K562 (cell line): ENCODE data around the gene MYO3B. TPM values are rescaled to one million over a fixed set of nuclear protein-coding genes. Genes with fewer than 3 reads are reported as not detected.
A peak's percentile ranks its signal among the peaks of the same experiment; 100 is the strongest.

Experiments used
- DIDO1 ChIP-seq: fragments of 450-650 bp; IDR thresholded peaks from 2 replicates; pipeline ENCODE4 v1.6.1; 2016; ENCODE audit warnings: low read depth, missing biosample characterization, missing genetic modification characterization
- FOSL1 ChIP-seq: fragments of 200-800 bp; sonication (Bioruptor generic); conservative IDR thresholded peaks from 2 replicates; pipeline ENCODE4 v1.6.1; 2016; ENCODE audit warnings: missing genetic modification characterization, missing compliant biosample characterization
- HDAC8 ChIP-seq: fragments of 450-650 bp; IDR thresholded peaks from 2 replicates; pipeline ENCODE4 v1.6.1; 2016; ENCODE audit warnings: mild to moderate bottlenecking, missing genetic modification characterization, moderate library complexity, missing compliant biosample characterization
- MNT ChIP-seq, 2 experiments: fragments of 450-650 bp; conservative IDR thresholded peaks; 2 replicates each; pipeline ENCODE4 v1.6.1; 2017; ENCODE audit warnings: mild to moderate bottlenecking in 2 of 2, moderate library complexity in 2 of 2
- PBX2 ChIP-seq, 2 experiments: IDR thresholded peaks in 1 of 2; conservative IDR thresholded peaks in 1 of 2; 2 replicates each; pipeline ENCODE4 v1.6.1; 2016; ENCODE audit warnings: low read depth in 2 of 2, mild to moderate bottlenecking in 1 of 2, missing compliant biosample characterization in 1 of 2, missing genetic modification characterization in 1 of 2, moderate library complexity in 1 of 2
- POLR2G ChIP-seq: fragments of 200-400 bp; formaldehyde crosslinking; IDR thresholded peaks from 2 replicates; pipeline ENCODE4 v1.6.1; 2017; ENCODE audit warnings: low read depth, mild to moderate bottlenecking, antibody characterized with exemption, low read length, moderate library complexity
- RCOR1 ChIP-seq, 2 experiments: IDR thresholded peaks; 2 replicates each; pipeline ENCODE4 v1.6.1; 2012; ENCODE audit warnings: low read depth in 2 of 2, low read length in 2 of 2, borderline replicate concordance in 1 of 2, improper control_type of control experiment in 1 of 2
- SMAD1 ChIP-seq: fragments of 150-350 bp; IDR thresholded peaks from 2 replicates; pipeline ENCODE4 v1.6.1; 2014; ENCODE audit warnings: low read length, low read depth; ENCODE audit not compliant: partially characterized antibody
- SRF ChIP-seq, 2 experiments: fragments of 250-450, 450-650 bp in 1 of 2; sonication (Bioruptor Pico) in 1 of 2; sonication (generic) in 1 of 2; formaldehyde crosslinking; IDR thresholded peaks; 2 replicates each; pipeline versions ENCODE4 v1.5.0 to v1.5.1; 2020 to 2022; ENCODE audit warnings: mild to moderate bottlenecking in 1 of 2, missing genetic modification reagents in 1 of 2
- TAF7 ChIP-seq: fragments of 450-650 bp; IDR thresholded peaks from 2 replicates; pipeline ENCODE4 v1.6.1; 2016; ENCODE audit warnings: missing genetic modification characterization, missing compliant biosample characterization
- TEAD4 ChIP-seq, 2 experiments: sonication (generic) in 1 of 2; formaldehyde crosslinking in 1 of 2; IDR thresholded peaks; 2 replicates each; pipeline versions ENCODE4 v1.6.1 to v1.8.0; 2012 to 2022; ENCODE audit warnings: borderline replicate concordance in 1 of 2, inconsistent platforms in 1 of 2, low read length in 1 of 2, mild to moderate bottlenecking in 1 of 2, missing genetic modification reagents in 1 of 2
- TFAM ChIP-seq: fragments of 250-450 bp; sonication (Bioruptor Pico); conservative IDR thresholded peaks from 2 replicates; pipeline ENCODE4 v1.5.0; 2021; ENCODE audit warnings: mild to moderate bottlenecking, moderate library complexity
- ZFP36 ChIP-seq: fragments of 150-350 bp; IDR thresholded peaks from 2 replicates; pipeline ENCODE4 v1.6.1; 2018; ENCODE audit warnings: low read length, low read depth; ENCODE audit not compliant: partially characterized antibody
- ZNF609 ChIP-seq: sonication (generic); formaldehyde crosslinking; IDR thresholded peaks from 2 replicates; pipeline ENCODE4 v1.8.1; 2023; ENCODE audit warnings: missing genetic modification reagents, mild to moderate bottlenecking, borderline replicate concordance
- ZNF644 ChIP-seq: fragments of 200-800 bp; sonication (Bioruptor generic); IDR thresholded peaks from 2 replicates; pipeline ENCODE4 v1.6.1; 2016; ENCODE audit warnings: low read depth, missing genetic modification characterization, missing compliant biosample characterization
- ZNF695 ChIP-seq: fragments of 450-650 bp; formaldehyde crosslinking; IDR thresholded peaks from 2 replicates; pipeline ENCODE4 v1.4.0; 2020; ENCODE audit warnings: mild to moderate bottlenecking, moderate library complexity
- polyA plus RNA-seq, 8 experiments: library from polyadenylated mRNA; depleted of rRNA in 4 of 8; stranded (reverse) in 5 of 8; unstranded in 3 of 8; fragments of >200 nt; fragmentation: Nextera tagmentation in 2 of 8; fragmentation: Illumina TruSeq in 1 of 8; extraction: Ambion mirVana in 2 of 8; extraction: Trizol in 1 of 8; gene quantifications; 2 replicates each; pipeline versions ENCODE4 v1.2.1 to v1.2.3, GENCODE V29; 2011 to 2014; ENCODE audit warnings: inconsistent platforms in 1 of 8, missing spikeins in 1 of 8
- total RNA-seq, 7 experiments: library from RNA; depleted of rRNA in 6 of 7; stranded (reverse); fragments of >200 nt in 6 of 7; fragmentation: Illumina TruSeq in 2 of 7; extraction: Trizol in 2 of 7; gene quantifications; 2 replicates each; pipeline versions ENCODE4 v1.2.1 to v1.2.3, GENCODE V29; 2011 to 2021; ENCODE audit warnings: low replicate concordance in 1 of 7

MYO3B gene
- total and polyA plus RNA-seq, 9 of the 15 experiments (the other 6 are each of a cell fraction or from before 2014, with no cell fraction given), result 2.7 to 6.5 (median 3.6) TPM

- TF ChIP-seq SMAD1 (peak; percentile 80), RCOR1 (IDR thresholded peaks at IDR 0.05; ENCODE audit: borderline replicate concordance in 1 of 2, low read depth in 2 of 2, low read length in 2 of 2) (peak; percentile 80 to 98), TAF7 (tag) (no peak), FOSL1 (tag) (peak; percentile 56; the same call in 1 of the 2 replicates), ZFP36 (peak; percentile 31), TFAM (CRISPR knock-in tag) (no peak), ZNF695 (no peak), SRF (CRISPR knock-in tag; IDR thresholded peaks at IDR 0.05) (0 out of 4 replicates have a peak, but pooled peaks of 1 of the 2 experiments have one; percentile 33), POLR2G (no peak), HDAC8 (tag) (no peak), DIDO1 (tag) (no peak), PBX2 (CRISPR knock-in tag; IDR thresholded peaks at IDR 0.05; ENCODE audit: low read depth) (no peak), PBX2 (tag; conservative IDR thresholded peaks at IDR 0.05; ENCODE audit: low read depth) (peak; percentile 82), TEAD4 (IDR thresholded peaks at IDR 0.05; ENCODE audit: low read length) (peak; percentile 98), TEAD4 (CRISPR knock-in tag; IDR thresholded peaks at IDR 0.05; ENCODE audit: borderline replicate concordance) (no peak), MNT (conservative IDR thresholded peaks at IDR 0.05) (peak; percentile 33 to 68; a peak in 2 of 4 replicates), ZNF644 (tag) (peak; percentile 89), ZNF609 (CRISPR knock-in tag) (no peak)
Observed at GRCh38 chr2:170143045-170143717, 34.8 kb upstream of the MYO3B start (continued).
